Fibroblast of the conjunctiva (primary cell): ENCODE data around the gene EZH1.
"Not testable (repeated sequence)": the region's sequence is repeated elsewhere in the genome, so short reads cannot be mapped to it uniquely, and the experiment has no call there.

Source experiments
- DNase-seq: peaks from one replicate; pipeline ENCODE4 v3.0.0-alpha.2; 2010; ENCODE audit warnings: low read depth

Gene EZH1

DNA sequence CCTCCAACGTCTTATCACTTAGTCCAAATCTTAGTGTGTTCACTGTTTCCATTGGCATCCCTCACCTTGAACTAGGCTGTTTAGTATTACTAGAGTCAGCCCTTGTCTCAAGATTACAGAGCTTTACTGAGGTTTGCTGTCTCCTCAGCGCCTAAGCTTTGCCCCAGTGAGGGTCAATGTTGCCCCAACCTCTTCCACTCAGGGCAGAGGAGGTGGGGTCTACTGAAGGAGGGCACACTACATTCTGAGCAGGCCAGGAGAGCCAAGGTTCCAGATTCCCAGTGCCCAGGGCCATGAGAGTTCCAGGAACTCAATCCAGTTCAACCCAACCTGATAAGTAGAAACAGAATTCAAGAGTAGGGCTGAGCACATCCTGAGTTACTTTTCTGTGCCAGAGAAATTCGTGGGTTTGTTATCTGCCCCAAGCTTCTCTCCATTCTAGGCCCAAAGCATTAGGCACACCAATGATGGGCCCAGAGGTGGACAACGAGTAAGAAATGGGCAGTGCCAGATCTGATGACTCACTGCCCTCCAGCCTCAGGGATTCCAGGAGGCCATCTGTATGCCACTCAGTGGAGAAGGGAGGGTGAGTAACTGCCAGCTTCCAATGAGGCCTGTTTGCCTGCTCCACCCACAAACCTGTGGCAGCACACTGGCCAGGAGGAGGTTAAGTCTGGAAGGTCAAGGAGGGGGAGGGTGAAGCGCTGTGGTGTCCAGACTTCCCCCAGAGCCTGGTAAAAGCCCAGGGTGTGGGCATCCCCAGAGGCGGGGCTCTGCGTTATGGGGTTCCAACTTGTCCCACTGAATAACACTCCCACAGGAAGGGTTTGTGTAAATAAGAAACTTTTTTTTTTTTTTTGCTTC is 77.5 kb downstream of the EZH1 start:
- peak; percentile 76 for DNase-seq

GRCh38 chr17:42666126-42666525 is 78.7 kb downstream of the EZH1 start:
- DNase-seq, result not testable (repeated sequence)

DNA sequence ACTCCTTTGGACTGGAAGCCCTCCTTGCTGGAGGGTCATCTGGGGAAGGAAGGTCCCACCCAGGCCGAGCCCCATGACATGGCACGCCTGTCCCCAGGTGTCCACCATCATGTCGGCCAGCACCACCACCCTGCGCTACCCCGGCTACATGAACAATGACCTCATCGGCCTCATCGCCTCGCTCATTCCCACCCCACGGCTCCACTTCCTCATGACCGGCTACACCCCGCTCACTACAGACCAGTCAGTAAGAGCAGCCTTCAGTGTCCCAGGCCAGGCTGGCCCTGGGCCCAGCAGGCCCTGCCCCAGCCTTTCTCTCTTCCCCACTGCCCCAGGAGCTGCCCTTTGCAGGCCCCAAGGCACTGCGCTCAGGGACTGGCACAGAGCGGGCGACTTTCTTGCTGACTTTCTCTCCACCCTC is 79.2 kb downstream of the EZH1 start:
- DNase-seq, result no peak

GRCh38 chr17:42660692-42661345 is 84.0 kb downstream of the EZH1 start:
- no peak for DNase-seq

DNA sequence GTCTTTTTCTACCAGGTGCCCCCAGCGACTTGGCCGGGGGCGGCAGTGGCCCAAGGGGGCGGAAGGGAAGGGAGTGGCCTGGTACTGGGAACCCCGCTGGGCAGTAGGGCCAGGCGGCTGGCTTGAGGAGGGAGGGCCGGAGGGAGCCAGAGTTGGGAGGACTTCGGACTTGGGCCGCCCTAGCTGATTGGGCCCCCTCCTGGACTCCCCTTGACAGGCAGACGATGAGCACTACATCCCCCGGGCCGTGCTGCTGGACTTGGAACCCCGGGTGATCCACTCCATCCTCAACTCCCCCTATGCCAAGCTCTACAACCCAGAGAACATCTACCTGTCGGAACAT is 84.9 kb downstream of the EZH1 start:
- DNase-seq, result not testable (repeated sequence)

GRCh38 chr17:42659079-42659931 is 85.5 kb downstream of the EZH1 start, which contains the start of gene TUBG2:
TSS of gene TUBG2 (plus strand) at chr17:42659284. CDS start at chr17:42659504, 220 bp downstream.
- DNase-seq, result peak; percentile 80

DNA sequence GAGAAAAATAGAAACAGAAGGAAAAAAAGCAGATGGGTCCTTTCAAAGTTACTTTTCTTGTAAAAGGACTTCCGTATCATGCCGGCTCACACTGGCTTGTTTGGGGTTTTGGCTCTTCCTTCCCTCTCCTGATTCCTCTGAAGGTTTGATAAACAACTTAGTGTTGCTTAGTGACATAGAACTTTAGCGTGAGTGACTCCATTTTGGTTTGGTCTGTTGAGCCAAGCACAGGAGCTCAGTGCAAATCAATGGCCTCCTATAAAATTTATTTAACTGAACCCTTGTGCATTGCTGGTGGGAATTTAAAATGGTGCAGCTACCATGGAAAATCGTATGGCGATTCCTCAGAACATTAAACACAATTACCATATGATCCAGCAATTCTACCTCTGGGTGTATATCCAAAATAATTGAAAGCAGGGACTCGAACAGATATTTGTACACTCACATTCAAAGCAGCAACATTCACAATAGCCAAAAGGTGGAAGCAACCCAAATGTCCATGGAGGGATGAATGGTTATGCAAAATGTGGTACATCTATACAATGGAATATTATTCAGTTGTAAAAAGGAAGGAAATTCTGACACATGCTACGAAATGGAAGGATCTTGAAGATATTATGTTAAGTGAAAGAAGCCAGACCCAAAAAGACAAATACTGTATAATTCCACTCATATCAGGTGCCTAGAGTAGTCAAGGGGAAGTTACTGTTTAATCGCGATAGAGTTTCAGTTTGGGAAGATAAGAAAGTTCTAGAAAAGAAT is 86.8 kb downstream of the EZH1 start:
- DNase-seq, result no peak

DNA sequence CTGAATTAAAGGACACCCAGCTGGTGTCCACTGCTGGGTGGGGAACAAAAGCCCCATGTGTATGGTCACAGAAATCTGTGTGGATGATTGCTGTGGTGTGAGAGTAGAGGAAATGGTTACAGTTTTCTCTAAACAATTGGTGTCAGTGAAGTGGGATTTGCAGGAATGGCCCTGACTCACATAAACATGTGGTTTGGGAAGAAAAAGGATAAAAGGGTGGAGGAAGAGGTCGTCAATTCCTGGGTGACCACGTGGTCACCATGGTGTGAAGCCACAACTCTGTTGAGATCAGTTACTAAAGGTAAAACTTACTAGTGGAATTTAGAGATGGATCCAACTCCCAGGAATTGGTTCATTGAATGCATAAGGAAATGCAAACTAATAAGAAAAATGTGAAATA is 89.3 kb downstream of the EZH1 start:
- no peak for DNase-seq

- peak; percentile 76 for DNase-seq
Observed at GRCh38 chr17:42653179-42654124, 91.4 kb downstream of the EZH1 start.

DNA sequence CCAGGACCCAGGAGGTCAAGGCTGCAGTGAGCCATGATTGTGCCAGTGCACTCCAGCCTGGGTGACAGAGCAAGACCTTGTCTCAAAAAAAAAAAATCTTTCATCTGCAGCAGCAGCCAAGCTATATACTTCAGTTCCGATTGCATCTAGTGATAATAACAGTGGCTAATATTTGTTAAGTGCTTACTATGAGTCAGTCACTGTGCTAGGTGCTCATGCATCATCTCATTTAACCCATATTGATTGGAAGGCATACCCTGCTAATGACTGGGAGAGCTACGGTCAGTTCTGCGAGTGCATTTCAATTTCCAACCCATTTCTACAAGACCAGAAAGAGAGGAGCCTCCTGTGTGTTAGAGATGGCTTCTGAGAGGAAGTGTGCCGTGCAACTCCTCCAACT is 93.4 kb downstream of the EZH1 start:
- DNase-seq, result no peak
